ENCODE measurements around the gene UCN.

GRCh38 chr2:27322301-27322765, 14.1 kb upstream of the UCN start:
- no peak for TF ChIP-seq CTCF (IDR thresholded peaks at IDR 0.05)
- no peak for TF ChIP-seq POLR2A (IDR thresholded peaks at IDR 0.05)
